LNCAP (cell line): ENCODE data around the gene ASCC3.

Experiments
- CTCF ChIP-seq: fragments of 450-650 bp; IDR thresholded peaks from 2 replicates; pipeline ENCODE4 v1.5.1; 2017; ENCODE audit warnings: mild to moderate bottlenecking

The ASCC3 gene

GRCh38 chr6:100685747-100686146 is 195.4 kb downstream of the ASCC3 start:
- TF ChIP-seq CTCF = no peak

- no peak for TF ChIP-seq CTCF
These were observed 201.0 kb downstream of the ASCC3 start for GRCh38 chr6:100680163-100680562.

- peak; percentile 57 for TF ChIP-seq CTCF
These were observed 203.1 kb downstream of the ASCC3 start for GRCh38 chr6:100678027-100678426.

GRCh38 chr6:100677240-100677639 is 203.9 kb downstream of the ASCC3 start:
- no peak for TF ChIP-seq CTCF

GRCh38 chr6:100673641-100674040 is 207.5 kb downstream of the ASCC3 start:
- no peak for TF ChIP-seq CTCF

- no peak for TF ChIP-seq CTCF
These were observed 209.4 kb downstream of the ASCC3 start for GRCh38 chr6:100671740-100672139.

GRCh38 chr6:100670056-100670455 is 211.1 kb downstream of the ASCC3 start:
- no peak for TF ChIP-seq CTCF

- TF ChIP-seq CTCF = no peak
These were observed 216.1 kb downstream of the ASCC3 start for GRCh38 chr6:100665041-100665380.
